ENCODE measurements around the gene XPO6. TPM values are rescaled to one million over a fixed set of nuclear protein-coding genes. Genes with fewer than 3 reads are reported as not detected.

XPO6 gene
- total and polyA plus RNA-seq, 2 of the 13 experiments (the other 11 are each of a cell fraction or from before 2014, with no cell fraction given) = 109 to 129 TPM

- intact Hi-C loops (cut with micrococcal nuclease; ENCODE audit: unreplicated experiment) = no loop called here
- Histone ChIP-seq H3K9me3 (ENCODE audit: low read length) (no peaks in the 10 kb centered on the region), H3K36me3 (replicated peaks in 1 of 2; ENCODE audit: control insufficient read depth in 1 of 2, insufficient read depth in 2 of 2, low read length in 2 of 2) (peaks cover 67 to 97% of the 10 kb centered on the region in 2 experiments), H3K27me3 (ENCODE audit: control insufficient read depth in 1 of 2, insufficient read depth in 2 of 2, low read length in 2 of 2) (no peaks in the 10 kb centered on the region), H4K20me1 (ENCODE audit: insufficient read depth, low read length) (peaks cover 3% of the 10 kb centered on the region; the same call in 1 of the 2 replicates), H3K9ac (ENCODE audit: insufficient read depth, low read depth, low read length) (no peak overlapping the region), H3K4me1 (ENCODE audit: insufficient read depth, low read length) (no peaks in the 10 kb centered on the region), H3K79me2 (ENCODE audit: insufficient read depth, low read length) (no peaks in the 10 kb centered on the region), H2AFZ (ENCODE audit: low read length) (no peak overlapping the region), H3K4me2 (ENCODE audit: low read depth, low read length) (no peak overlapping the region), H3K4me3 (replicated peaks in 1 of 3; ENCODE audit: insufficient read depth in 1 of 3, low read depth in 2 of 3, low read length in 3 of 3) (no peak overlapping the region), H3K27ac (ENCODE audit: extremely low read length, insufficient read depth, low read length) (no peak overlapping the region)
- 55% methylated on average over 3 of the region's 3 CpGs for WGBS (ENCODE audit: low lambda C conversion rate)
- ATAC-seq = no peak
- FAIRE-seq = no peak
- TF ChIP-seq ZNF574 (CRISPR knock-in tag; IDR thresholded peaks at IDR 0.05) (no peak), CEBPG (CRISPR knock-in tag; IDR thresholded peaks at IDR 0.05) (0 out of 2 replicates have a peak, but pooled peaks have one; percentile 40), IRX3 (CRISPR knock-in tag; IDR thresholded peaks at IDR 0.05; ENCODE audit: borderline replicate concordance, low read depth) (no peak), CEBPB (IDR thresholded peaks at IDR 0.05; ENCODE audit: borderline replicate concordance, low read depth, low read length) (peak; percentile 36; the same call in 1 of the 2 replicates)
- TSS peak; percentile 17 for BruUV-seq (replicated peaks)
- CTCF ChIA-PET (ENCODE audit: low intra/inter-chr PET ratio, low total read pairs) = no interaction called here
- no peak for DNase-seq (ENCODE audit: low spot score)
- POLR2A ChIA-PET = no interaction called here
- in situ Hi-C loops (cut with HindIII; ENCODE audit: extremely low pct_ligation_motif_present, low pct_unique_long_range_greater_than_20kb) = no loop called here
These were observed 106.5 kb downstream of the XPO6 start for GRCh38 chr16:28105297-28105696.

GRCh38 chr16:28104404-28104803, 107.4 kb downstream of the XPO6 start:
- FAIRE-seq (no peak), DNase-seq (ENCODE audit: low spot score) (no peak), ATAC-seq (no peak)
- H3K27me3 ChIP-seq (ENCODE audit: control insufficient read depth in 1 of 2, insufficient read depth in 2 of 2, low read length in 2 of 2) = no peaks in the 10 kb centered on the region
- CTCF ChIA-PET (ENCODE audit: low intra/inter-chr PET ratio, low total read pairs) = no interaction called here
- WGBS (ENCODE audit: low lambda C conversion rate) = 96% methylated on average over 15 of the region's 16 CpGs
- H3K9me3 ChIP-seq (ENCODE audit: low read length) = no peaks in the 10 kb centered on the region
- no peak overlapping the region for H3K27ac ChIP-seq (ENCODE audit: extremely low read length, insufficient read depth, low read length)
- H3K4me1 ChIP-seq (ENCODE audit: insufficient read depth, low read length) = no peaks in the 10 kb centered on the region
- H2AFZ ChIP-seq (ENCODE audit: low read length) = no peak overlapping the region
- intact Hi-C loops (cut with micrococcal nuclease; ENCODE audit: unreplicated experiment) = no loop called here
- in situ Hi-C loops (cut with HindIII; ENCODE audit: extremely low pct_ligation_motif_present, low pct_unique_long_range_greater_than_20kb) = no loop called here
- POLR2A ChIA-PET = no interaction called here
- H3K36me3 ChIP-seq (replicated peaks in 1 of 2; ENCODE audit: control insufficient read depth in 1 of 2, insufficient read depth in 2 of 2, low read length in 2 of 2) = peaks cover 67 to 96% of the 10 kb centered on the region in 2 experiments
- H3K4me3 ChIP-seq (replicated peaks in 1 of 3; ENCODE audit: insufficient read depth in 1 of 3, low read depth in 2 of 3, low read length in 3 of 3) = no peak overlapping the region
- H4K20me1 ChIP-seq (ENCODE audit: insufficient read depth, low read length) = peaks cover 3% of the 10 kb centered on the region; the same call in 1 of the 2 replicates
- no peaks in the 10 kb centered on the region for H3K79me2 ChIP-seq (ENCODE audit: insufficient read depth, low read length)
- no peak overlapping the region for H3K9ac ChIP-seq (ENCODE audit: insufficient read depth, low read depth, low read length)
- BruUV-seq (replicated peaks) = no TSS peak
- no peak overlapping the region for H3K4me2 ChIP-seq (ENCODE audit: low read depth, low read length)
- no peak for TF ChIP-seq FOXO4 (CRISPR knock-in tag; conservative IDR thresholded peaks at IDR 0.05)
- TF ChIP-seq ZNF724P (CRISPR knock-in tag; IDR thresholded peaks at IDR 0.05; ENCODE audit: borderline replicate concordance) = no peak
- TF ChIP-seq CENPT (CRISPR knock-in tag; IDR thresholded peaks at IDR 0.05; ENCODE audit: low read depth) = no peak
- no peak for TF ChIP-seq HMGXB3 (CRISPR knock-in tag; IDR thresholded peaks at IDR 0.05; ENCODE audit: borderline replicate concordance)
